MCF 10A (cell line): ENCODE measurements around the gene PTGS1. TPM values are rescaled to one million over a fixed set of nuclear protein-coding genes. Genes with fewer than 3 reads are reported as not detected.

Source experiments
- BruUV-seq: library from RNA; stranded (reverse); fragments of 400-500 nt; replicated peaks from 2 replicates; lab custom pipeline; 2021; lab: Mats Ljungman, UMichigan
- CTCF ChIA-PET: fragments of 300-600 bp; sonication (Branson Sonifier 250); formaldehyde crosslinking; extraction: SDS; loops from one replicate; lab custom pipeline; 2021; ENCODE audit warnings: antibody characterized with exemption, inconsistent platforms; lab: Yijun Ruan, JAX
- POLR2A ChIA-PET: fragments of 300-600, 350-650 bp; sonication (Branson Sonifier 250); formaldehyde crosslinking; extraction: SDS; loops from one replicate; lab custom pipeline; 2020; ENCODE audit warnings: antibody characterized with exemption, inconsistent platforms; lab: Yijun Ruan, JAX
- DNase-seq: peaks from one replicate; pipeline ENCODE4 v3.0.0-alpha.2; 2018; ENCODE audit not compliant: unreplicated experiment
- H3K27ac Mint-ChIP-seq: one replicate; pipeline ENCODE4 v1.8.0; 2022; ENCODE audit warnings: mild to moderate bottlenecking, low read depth, mixed read lengths; ENCODE audit not compliant: unreplicated experiment
- H3K27me3 Mint-ChIP-seq: one replicate; pipeline ENCODE4 v1.8.0; 2022; ENCODE audit warnings: mixed read lengths; ENCODE audit not compliant: insufficient read depth, unreplicated experiment
- H3K36me3 Mint-ChIP-seq: one replicate; pipeline ENCODE4 v1.8.0; 2022; ENCODE audit warnings: mild to moderate bottlenecking, moderate library complexity, mixed read lengths; ENCODE audit not compliant: insufficient read depth, unreplicated experiment
- H3K4me1 Mint-ChIP-seq: one replicate; pipeline ENCODE4 v1.8.0; 2022; ENCODE audit warnings: mixed read lengths; ENCODE audit not compliant: insufficient read depth, unreplicated experiment
- H3K4me3 Mint-ChIP-seq: one replicate; pipeline ENCODE4 v1.8.0; 2022; ENCODE audit warnings: mild to moderate bottlenecking, moderate library complexity, mixed read lengths; ENCODE audit not compliant: unreplicated experiment
- H3K9me3 Mint-ChIP-seq: one replicate; pipeline ENCODE4 v1.8.0; 2022; ENCODE audit warnings: mixed read lengths; ENCODE audit not compliant: unreplicated experiment
- intact Hi-C: fragments of 100-400 bp; cut with micrococcal nuclease; formaldehyde crosslinking; loops from 2 replicates; pipeline ENCODE4 v1.14.1; 2022
- total RNA-seq: library from RNA; stranded (reverse); gene quantifications from 2 replicates; pipeline ENCODE4 v1.2.3, GENCODE V29; 2022
- TF ChIP-seq, protein P1 (sequence below): fragments of 200-600 bp; IDR thresholded peaks from one replicate; pipeline ENCODE4 v1.8.0; 2022; ENCODE audit warnings: antibody characterized with exemption, mild to moderate bottlenecking; ENCODE audit not compliant: unreplicated experiment

PTGS1 gene
- total RNA-seq, 1 experiment from 2014 or later: 0.70 TPM

DNA sequence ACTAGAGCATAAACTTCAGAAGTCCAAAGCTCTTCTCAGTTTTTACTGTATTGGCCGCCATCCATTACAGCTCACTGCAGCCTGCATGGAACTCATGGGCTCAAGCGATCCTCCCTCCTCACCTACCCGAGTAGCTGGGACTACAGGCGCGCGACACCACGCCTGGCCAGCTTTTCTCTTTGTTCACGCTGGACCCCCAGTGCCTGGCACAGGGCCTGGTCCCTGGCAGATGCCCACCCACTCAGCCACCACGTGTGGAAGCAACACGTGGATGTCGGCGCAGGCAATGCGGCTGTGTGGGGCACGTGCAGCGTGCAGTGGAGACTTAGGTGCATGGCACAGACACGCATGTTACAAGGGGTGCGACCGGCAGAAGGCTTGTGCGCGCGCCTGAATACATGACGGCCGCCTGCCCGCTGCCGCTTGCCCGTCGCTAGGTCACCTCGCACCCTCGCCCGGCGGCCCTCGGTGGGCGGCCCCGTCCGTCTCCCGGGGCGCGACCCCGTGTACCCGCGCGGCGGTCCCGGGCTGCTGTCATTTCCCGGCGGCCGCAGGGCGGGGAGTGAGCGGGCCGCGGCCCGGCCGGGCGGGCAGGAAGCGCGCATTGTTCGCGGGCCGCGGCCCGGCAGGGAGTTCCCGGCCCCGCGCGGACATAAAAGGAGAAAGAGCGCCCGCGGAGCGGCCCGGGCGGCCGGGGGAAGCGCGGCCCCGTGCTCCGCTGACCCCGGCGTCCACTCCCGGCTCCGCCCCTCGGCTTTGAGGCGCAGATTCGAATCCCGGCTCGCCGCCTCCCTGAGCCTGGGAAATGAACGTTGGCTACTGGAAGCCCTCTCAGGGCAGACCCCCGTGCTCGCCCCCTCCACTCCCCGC, 24.1 kb upstream of the PTGS1 start:
- TF ChIP-seq, protein P1, sequence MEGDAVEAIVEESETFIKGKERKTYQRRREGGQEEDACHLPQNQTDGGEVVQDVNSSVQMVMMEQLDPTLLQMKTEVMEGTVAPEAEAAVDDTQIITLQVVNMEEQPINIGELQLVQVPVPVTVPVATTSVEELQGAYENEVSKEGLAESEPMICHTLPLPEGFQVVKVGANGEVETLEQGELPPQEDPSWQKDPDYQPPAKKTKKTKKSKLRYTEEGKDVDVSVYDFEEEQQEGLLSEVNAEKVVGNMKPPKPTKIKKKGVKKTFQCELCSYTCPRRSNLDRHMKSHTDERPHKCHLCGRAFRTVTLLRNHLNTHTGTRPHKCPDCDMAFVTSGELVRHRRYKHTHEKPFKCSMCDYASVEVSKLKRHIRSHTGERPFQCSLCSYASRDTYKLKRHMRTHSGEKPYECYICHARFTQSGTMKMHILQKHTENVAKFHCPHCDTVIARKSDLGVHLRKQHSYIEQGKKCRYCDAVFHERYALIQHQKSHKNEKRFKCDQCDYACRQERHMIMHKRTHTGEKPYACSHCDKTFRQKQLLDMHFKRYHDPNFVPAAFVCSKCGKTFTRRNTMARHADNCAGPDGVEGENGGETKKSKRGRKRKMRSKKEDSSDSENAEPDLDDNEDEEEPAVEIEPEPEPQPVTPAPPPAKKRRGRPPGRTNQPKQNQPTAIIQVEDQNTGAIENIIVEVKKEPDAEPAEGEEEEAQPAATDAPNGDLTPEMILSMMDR: no peak
- DNase-seq: no peak
- ChIA-PET CTCF (interaction anchor here (0.7 to 18.2 kb wide), 8 partner anchors 25 to 660 kb away, joined by 3 to 473 read pairs (median 3); no protein-coding TSS in a partner anchor), POLR2A (interaction anchor here (0.5 to 0.7 kb wide), 3 partner anchors 78 to 222 kb away, joined by 3 read pairs; no protein-coding TSS in a partner anchor)
- no TSS peak for BruUV-seq
- Mint-ChIP-seq H3K4me3 (peak overlapping the region; percentile 63), H3K4me1 (no peaks in the 10 kb centered on the region), H3K27me3 (no peaks in the 10 kb centered on the region), H3K27ac (no peak overlapping the region), H3K9me3 (no peaks in the 10 kb centered on the region), H3K36me3 (no peaks in the 10 kb centered on the region)
- intact Hi-C loops: no loop called here

DNA sequence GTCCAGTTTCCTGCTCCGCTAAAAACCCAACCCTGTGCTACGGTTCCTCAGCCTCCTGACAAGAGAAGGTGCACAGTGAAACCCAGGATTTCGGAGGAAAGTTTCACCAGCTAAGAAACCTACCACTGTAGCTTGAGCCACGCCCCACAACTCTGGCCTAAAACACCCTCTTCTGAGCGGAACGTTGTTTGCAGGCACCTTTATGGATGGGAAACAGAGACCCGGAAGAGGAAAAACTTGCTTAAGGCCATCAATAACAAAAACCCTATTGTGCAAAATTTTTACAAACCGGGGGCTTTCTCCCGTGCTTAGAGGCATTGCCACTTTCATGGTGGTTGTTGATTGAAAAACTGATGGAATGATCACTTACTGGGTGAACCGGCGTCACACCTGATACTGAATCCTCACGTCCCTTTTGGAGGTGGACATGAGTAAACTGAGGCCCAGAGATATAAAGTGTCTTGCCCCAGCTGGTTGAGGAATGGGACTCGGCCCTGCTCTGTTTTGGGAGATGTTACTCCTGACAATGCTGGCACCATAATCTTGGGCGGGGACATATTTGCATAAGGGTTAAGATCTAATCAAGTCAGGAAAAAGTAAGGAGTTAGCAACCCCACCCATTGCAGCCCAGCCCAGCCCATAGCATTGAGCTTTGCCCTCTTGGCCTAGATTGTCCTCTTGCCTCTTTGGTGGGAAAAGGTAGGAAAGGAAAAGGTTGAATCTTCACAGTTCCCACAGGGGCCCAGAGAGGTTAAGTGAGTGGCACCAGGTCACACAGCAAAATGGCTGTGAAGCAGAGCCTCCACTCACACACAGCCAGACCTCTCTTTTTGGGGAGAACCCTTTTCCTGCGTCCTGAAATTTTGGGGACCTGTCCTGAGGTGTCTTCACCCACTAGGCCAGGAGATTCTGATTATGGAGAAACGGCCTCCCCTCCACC, 23.2 kb upstream of the PTGS1 start:
- Mint-ChIP-seq H3K27me3 (no peaks in the 10 kb centered on the region), H3K4me3 (peak overlapping the region; percentile 63), H3K27ac (no peak overlapping the region), H3K36me3 (no peaks in the 10 kb centered on the region), H3K4me1 (no peaks in the 10 kb centered on the region), H3K9me3 (no peaks in the 10 kb centered on the region)
- intact Hi-C loops: no loop called here
- no peak for DNase-seq
- no TSS peak for BruUV-seq
- TF ChIP-seq, protein P1: no peak
- ChIA-PET POLR2A (interaction anchor here (0.7 kb wide), 1 partner anchor 222 kb away, joined by 3 read pairs; no protein-coding TSS in a partner anchor), CTCF (interaction anchor here (0.5 to 18.2 kb wide), 10 partner anchors 10 to 687 kb away, joined by 3 to 473 read pairs (median 4); no protein-coding TSS in a partner anchor)

DNA sequence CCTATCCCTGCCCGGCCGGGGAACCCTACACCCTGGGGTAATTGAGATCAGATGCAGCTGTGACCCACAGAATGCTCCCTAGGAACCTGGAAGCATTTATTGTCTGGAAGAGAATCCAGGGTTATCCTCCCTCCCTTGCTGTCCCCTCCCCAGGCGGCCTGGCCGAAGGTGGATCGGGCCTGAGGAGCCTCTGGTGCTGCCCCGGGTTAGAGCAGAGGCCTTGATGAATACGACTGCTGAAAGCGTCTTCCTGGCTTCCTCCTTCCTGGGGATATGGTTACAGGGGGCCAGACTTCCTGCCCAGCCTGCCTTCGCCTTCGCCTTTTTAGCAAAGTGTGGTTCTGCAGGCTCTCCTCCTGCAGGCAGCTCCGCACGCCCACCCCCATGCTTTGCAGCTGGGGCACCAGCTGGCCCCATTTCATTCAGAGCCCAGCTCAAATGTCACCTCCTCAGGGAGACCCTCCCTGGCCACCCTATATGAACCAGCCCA, 22.5 kb upstream of the PTGS1 start:
- H3K27me3 Mint-ChIP-seq: no peaks in the 10 kb centered on the region
- H3K4me1 Mint-ChIP-seq: no peaks in the 10 kb centered on the region
- H3K36me3 Mint-ChIP-seq: no peaks in the 10 kb centered on the region
- H3K27ac Mint-ChIP-seq: peak overlapping the region; percentile 3
- no peaks in the 10 kb centered on the region for H3K9me3 Mint-ChIP-seq
- CTCF ChIA-PET: interaction anchor here (0.5 to 18.2 kb wide), 8 partner anchors 11 to 687 kb away, joined by 3 to 473 read pairs (median 4); no protein-coding TSS in a partner anchor
- TF ChIP-seq, protein P1: no peak
- H3K4me3 Mint-ChIP-seq: no peak overlapping the region
- no peak for DNase-seq
- intact Hi-C loops: no loop called here
- no TSS peak for BruUV-seq
- POLR2A ChIA-PET: no interaction called here
